GM13976 (cell line): Measurements from ENCODE around the gene ZNF610.

Experiments used
- DNase-seq: peaks from one replicate; pipeline ENCODE4 v3.0.0; 2012; ENCODE audit warnings: low spot score
- in situ Hi-C: fragments of 300-500 bp; cut with MboI; formaldehyde crosslinking; loops from one replicate; pipeline ENCODE4 v1.12.0; 2022; ENCODE audit warnings: low sequenced_read_pairs, mixed read lengths, inconsistent platforms; ENCODE audit not compliant: unreplicated experiment
- TF ChIP-seq, protein P1 (sequence below): IDR thresholded peaks from 2 replicates; pipeline ENCODE4 v1.5.1; 2012; ENCODE audit warnings: borderline replicate concordance, mild to moderate bottlenecking; ENCODE audit not compliant: insufficient read depth; ENCODE audit errors: extremely low read depth, missing control alignments, control extremely low read depth

ZNF610 gene

GRCh38 chr19:52343548-52343947 is 7.5 kb downstream of the ZNF610 start:
- peak; percentile 38 for DNase-seq
- in situ Hi-C loops = no loop called here
- TF ChIP-seq, protein P1, sequence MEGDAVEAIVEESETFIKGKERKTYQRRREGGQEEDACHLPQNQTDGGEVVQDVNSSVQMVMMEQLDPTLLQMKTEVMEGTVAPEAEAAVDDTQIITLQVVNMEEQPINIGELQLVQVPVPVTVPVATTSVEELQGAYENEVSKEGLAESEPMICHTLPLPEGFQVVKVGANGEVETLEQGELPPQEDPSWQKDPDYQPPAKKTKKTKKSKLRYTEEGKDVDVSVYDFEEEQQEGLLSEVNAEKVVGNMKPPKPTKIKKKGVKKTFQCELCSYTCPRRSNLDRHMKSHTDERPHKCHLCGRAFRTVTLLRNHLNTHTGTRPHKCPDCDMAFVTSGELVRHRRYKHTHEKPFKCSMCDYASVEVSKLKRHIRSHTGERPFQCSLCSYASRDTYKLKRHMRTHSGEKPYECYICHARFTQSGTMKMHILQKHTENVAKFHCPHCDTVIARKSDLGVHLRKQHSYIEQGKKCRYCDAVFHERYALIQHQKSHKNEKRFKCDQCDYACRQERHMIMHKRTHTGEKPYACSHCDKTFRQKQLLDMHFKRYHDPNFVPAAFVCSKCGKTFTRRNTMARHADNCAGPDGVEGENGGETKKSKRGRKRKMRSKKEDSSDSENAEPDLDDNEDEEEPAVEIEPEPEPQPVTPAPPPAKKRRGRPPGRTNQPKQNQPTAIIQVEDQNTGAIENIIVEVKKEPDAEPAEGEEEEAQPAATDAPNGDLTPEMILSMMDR = peak; percentile 13

DNA sequence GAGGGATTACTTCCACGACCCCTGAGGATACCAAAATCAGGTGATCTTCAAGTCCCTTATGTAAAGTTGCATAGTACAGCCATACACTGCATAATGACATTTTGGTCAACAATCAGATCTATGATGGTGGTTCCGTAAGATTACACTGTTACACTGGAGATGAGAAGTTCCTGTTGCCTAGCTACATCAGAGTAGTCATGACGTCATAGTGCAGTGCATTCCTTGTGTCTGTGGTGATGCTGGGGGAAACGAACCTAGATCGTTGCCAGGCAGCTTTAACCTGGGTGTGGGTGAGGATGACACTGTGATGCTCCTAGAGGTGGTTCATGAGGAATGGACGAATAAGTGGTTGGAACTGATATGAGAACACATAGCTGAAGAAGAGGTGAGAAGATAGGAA is 9.1 kb downstream of the ZNF610 start:
- TF ChIP-seq, protein P1 = no peak
- in situ Hi-C loops = no loop called here
- DNase-seq = no peak

- DNase-seq = no peak
- in situ Hi-C loops = no loop called here
- TF ChIP-seq, protein P1 = no peak
These were observed 15.5 kb downstream of the ZNF610 start for GRCh38 chr19:52351512-52351911.

GRCh38 chr19:52366414-52366824 is 30.4 kb downstream of the ZNF610 start:
- in situ Hi-C loops = no loop called here
- TF ChIP-seq, protein P1 = no peak
- DNase-seq = no peak

DNA sequence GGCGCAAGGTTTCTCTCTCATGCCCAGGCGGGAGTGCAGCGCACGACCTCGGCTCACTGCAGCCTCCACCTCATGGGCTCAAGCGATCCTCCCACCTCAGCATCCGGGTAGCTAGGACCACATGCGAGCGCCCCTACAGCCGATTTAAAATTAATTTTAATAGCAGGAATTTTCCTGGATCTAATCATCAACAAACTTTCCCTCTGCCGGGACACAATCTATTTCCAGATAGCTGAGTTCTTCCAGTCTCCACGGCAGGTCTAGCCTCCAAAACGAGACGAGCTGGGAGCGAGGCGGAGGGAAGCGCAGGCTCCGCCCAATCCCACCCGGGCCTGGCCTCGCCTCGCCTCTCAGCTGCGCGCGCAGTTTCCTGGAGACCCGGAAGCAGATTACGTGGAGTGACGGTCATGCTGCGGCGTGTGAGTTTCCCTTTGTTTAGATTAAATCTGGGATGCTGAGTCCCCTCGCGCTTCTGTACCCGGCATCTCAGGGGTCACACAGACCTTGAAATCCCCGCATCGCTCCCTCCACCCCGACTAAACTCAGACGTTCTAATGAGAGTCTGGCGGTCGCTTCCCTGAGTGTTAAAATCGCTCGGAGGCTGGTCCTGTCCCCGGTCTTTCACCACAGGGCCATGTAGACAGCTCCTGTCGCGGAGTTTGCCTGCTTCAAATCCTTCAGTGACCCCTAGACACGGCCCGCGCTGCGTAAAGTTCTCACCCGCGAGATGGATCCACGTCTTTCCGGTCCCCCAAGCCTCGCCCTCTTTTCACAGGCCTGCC is 33.7 kb downstream of the ZNF610 start, which contains the start of gene ZNF880:
TSS of gene ZNF880 (plus strand) at position 365 of the 782 bp plus-strand sequence. CDS start at position 408, 43 bp downstream.
- TF ChIP-seq, protein P1 = no peak
- DNase-seq = peak; percentile 88
- in situ Hi-C loops = no loop called here

GRCh38 chr19:52370341-52370710 is 34.3 kb downstream of the ZNF610 start:
- TF ChIP-seq, protein P1 = no peak
- in situ Hi-C loops = no loop called here

GRCh38 chr19:52391135-52391534 is 55.1 kb downstream of the ZNF610 start:
- DNase-seq = no peak
- TF ChIP-seq, protein P1 = no peak
- in situ Hi-C loops = no loop called here

More at GRCh38 chr19:52370341-52370710, 34.3 kb downstream of the ZNF610 start:
- no peak for DNase-seq
